H9 (cell line): Measurements from ENCODE around the gene TNFRSF4. TPM values are rescaled to one million over a fixed set of nuclear protein-coding genes. Genes with fewer than 3 reads are reported as not detected.

Experiments
- DNase-seq: peaks from one replicate; pipeline ENCODE4 v3.0.0-alpha.2; 2017
- H2AFZ ChIP-seq: one replicate; pipeline ENCODE4 v1.6.1; 2013; ENCODE audit warnings: mild to moderate bottlenecking, low read length, control low read depth, moderate library complexity
- H2AK5ac ChIP-seq: 2 replicates; pipeline ENCODE4 v1.6.1; 2013; ENCODE audit warnings: low read length, control low read depth, mixed read lengths; ENCODE audit not compliant: insufficient read length
- H2BK120ac ChIP-seq: one replicate; pipeline ENCODE4 v1.6.1; 2013; ENCODE audit warnings: low read depth, mild to moderate bottlenecking, low read length, control low read depth, inconsistent platforms; ENCODE audit not compliant: poor library complexity, severe bottlenecking
- H2BK12ac ChIP-seq: 2 replicates; pipeline ENCODE4 v1.6.1; 2013; ENCODE audit warnings: low read length, control low read depth, mixed read lengths, low read depth; ENCODE audit not compliant: insufficient read length
- H2BK15ac ChIP-seq: 2 replicates; pipeline ENCODE4 v1.6.1; 2013; ENCODE audit warnings: low read depth, low read length, control low read depth
- H2BK20ac ChIP-seq: one replicate; pipeline ENCODE4 v1.6.1; 2013; ENCODE audit warnings: low read depth, mild to moderate bottlenecking, low read length, control low read depth, inconsistent platforms; ENCODE audit not compliant: poor library complexity, severe bottlenecking
- H2BK5ac ChIP-seq: 2 replicates; pipeline ENCODE4 v1.6.1; 2013; ENCODE audit warnings: low read length, control low read depth, mixed read lengths; ENCODE audit not compliant: insufficient read length
- H3K14ac ChIP-seq: 2 replicates; pipeline ENCODE4 v1.6.1; 2013; ENCODE audit warnings: low read length, control low read depth; ENCODE audit not compliant: insufficient read depth
- H3K18ac ChIP-seq: 2 replicates; pipeline ENCODE4 v1.6.1; 2013; ENCODE audit warnings: low read depth, mild to moderate bottlenecking, mixed read lengths, low read length, control low read depth; ENCODE audit not compliant: insufficient read length
- H3K23ac ChIP-seq: 2 replicates; pipeline ENCODE4 v1.6.1; 2013; ENCODE audit warnings: low read length, control low read depth, mixed read lengths, low read depth; ENCODE audit not compliant: insufficient read length
- H3K23me2 ChIP-seq: 2 replicates; pipeline ENCODE4 v1.6.1; 2013; ENCODE audit warnings: low read depth, mild to moderate bottlenecking, mixed read lengths, low read length, control low read depth; ENCODE audit not compliant: insufficient read length, poor library complexity, severe bottlenecking
- H3K27ac ChIP-seq: 2 replicates; pipeline ENCODE4 v1.5.1; 2013; ENCODE audit warnings: low read length, control low read depth, mixed read lengths, low read depth; ENCODE audit not compliant: insufficient read length
- H3K27me3 ChIP-seq: 2 replicates; pipeline ENCODE4 v1.6.1; 2013; ENCODE audit warnings: low read length, control low read depth, inconsistent platforms; ENCODE audit not compliant: insufficient read depth
- H3K4ac ChIP-seq: 2 replicates; pipeline ENCODE4 v1.6.1; 2013; ENCODE audit warnings: low read depth, mild to moderate bottlenecking, control low read depth, inconsistent platforms, low read length, moderate library complexity
- H3K4me1 ChIP-seq: 2 replicates; pipeline ENCODE4 v1.6.1; 2013; ENCODE audit warnings: low read length, control low read depth, inconsistent platforms; ENCODE audit not compliant: insufficient read depth
- H3K4me2 ChIP-seq: 2 replicates; pipeline ENCODE4 v1.6.1; 2013; ENCODE audit warnings: low read length, control low read depth, mixed read lengths; ENCODE audit not compliant: insufficient read length, insufficient read depth
- H3K56ac ChIP-seq: 2 replicates; pipeline ENCODE4 v1.6.1; 2013; ENCODE audit warnings: low read depth, mild to moderate bottlenecking, mixed read lengths, low read length, control low read depth; ENCODE audit not compliant: insufficient read length
- H3K79me1 ChIP-seq: 2 replicates; pipeline ENCODE4 v1.6.1; 2013; ENCODE audit warnings: low read depth, mild to moderate bottlenecking, moderate library complexity, low read length, control low read depth, inconsistent platforms; ENCODE audit not compliant: insufficient read depth, poor library complexity, severe bottlenecking
- H3K79me2 ChIP-seq: 2 replicates; pipeline ENCODE4 v1.6.1; 2013; ENCODE audit warnings: low read length, control low read depth, inconsistent platforms; ENCODE audit not compliant: insufficient read depth
- H3K9ac ChIP-seq: 2 replicates; pipeline ENCODE4 v1.6.1; 2013; ENCODE audit warnings: low read length, control low read depth, mixed read lengths; ENCODE audit not compliant: insufficient read length; ENCODE audit errors: extremely low read depth
- H3K9me3 ChIP-seq: one replicate; pipeline ENCODE4 v1.6.1; 2013; ENCODE audit warnings: low read depth, low read length, inconsistent platforms; ENCODE audit not compliant: control insufficient read depth
- H3T11ph ChIP-seq: one replicate; pipeline ENCODE4 v1.6.1; 2013; ENCODE audit warnings: mild to moderate bottlenecking, low read length, control low read depth, inconsistent platforms
- H4K20me1 ChIP-seq: one replicate; pipeline ENCODE4 v1.6.1; 2013; ENCODE audit not compliant: control insufficient read depth, insufficient read length, insufficient read depth
- H4K5ac ChIP-seq: 2 replicates; pipeline ENCODE4 v1.6.1; 2013; ENCODE audit warnings: low read depth, mild to moderate bottlenecking, mixed read lengths, low read length, control low read depth; ENCODE audit not compliant: insufficient read length
- H4K8ac ChIP-seq: replicated peaks from 2 replicates; pipeline ENCODE4 v1.6.1; 2013; ENCODE audit warnings: low read length, control low read depth, mixed read lengths, low read depth; ENCODE audit not compliant: insufficient read length
- H4K91ac ChIP-seq: 2 replicates; pipeline ENCODE4 v1.6.1; 2013; ENCODE audit warnings: low read depth, mild to moderate bottlenecking, moderate library complexity, mixed read lengths, low read length, control low read depth; ENCODE audit not compliant: insufficient read length
- H3K27ac Mint-ChIP-seq, 3 experiments: 2 replicates in 2 of 3; 3 replicates in 1 of 3; pipeline ENCODE4 v1.8.0; 2020 to 2021; ENCODE audit warnings: mixed read lengths in 3 of 3, mild to moderate bottlenecking in 1 of 3, moderate library complexity in 1 of 3
- H3K27me3 Mint-ChIP-seq: 2 replicates; pipeline ENCODE4 v1.8.0; 2021; ENCODE audit warnings: low read depth, mild to moderate bottlenecking, moderate library complexity, mixed read lengths
- H3K36me3 Mint-ChIP-seq, 3 experiments: 2 replicates in 2 of 3; 3 replicates in 1 of 3; pipeline ENCODE4 v1.8.0; 2020 to 2021; ENCODE audit warnings: low read depth in 3 of 3, mixed read lengths in 3 of 3; ENCODE audit not compliant: insufficient read depth in 1 of 3
- H3K4me1 Mint-ChIP-seq, 2 experiments: 2 replicates each; pipeline ENCODE4 v1.8.0; 2020; ENCODE audit warnings: mixed read lengths in 2 of 2
- H3K4me3 Mint-ChIP-seq, 2 experiments: 2 replicates in 1 of 2; 3 replicates in 1 of 2; pipeline ENCODE4 v1.8.0; 2020 to 2021; ENCODE audit warnings: mild to moderate bottlenecking in 2 of 2, mixed read lengths in 2 of 2, moderate library complexity in 1 of 2
- H3K9me3 Mint-ChIP-seq, 2 experiments: 2 replicates in 1 of 2; 3 replicates in 1 of 2; pipeline ENCODE4 v1.8.0; 2020; ENCODE audit warnings: mild to moderate bottlenecking in 2 of 2, mixed read lengths in 2 of 2, moderate library complexity in 1 of 2
- CTCF ChIP-seq: fragments of 200-600 bp; sonication (generic); conservative IDR thresholded peaks from 3 replicates; pipeline ENCODE4 v1.8.0; 2021; ENCODE audit warnings: antibody characterized with exemption, mild to moderate bottlenecking
- WGBS: extraction: QIAGEN DNeasy Blood & Tissue Kit; methylation state at CpG from one replicate; pipeline ENCODE4 v1.1.7; 2013; ENCODE audit warnings: missing lambda C conversion rate, low lambda C conversion rate, mixed read lengths; ENCODE audit not compliant: insufficient read length; ENCODE audit errors: extremely low coverage; 5-methylcytosine and 5-hydroxymethylcytosine counted together
- total RNA-seq: library from RNA; stranded (reverse); gene quantifications from 2 replicates; pipeline ENCODE4 v1.2.1, GENCODE V29; 2021

Gene TNFRSF4
- total RNA-seq, 1 experiment from 2014 or later: 0.24 TPM

DNA sequence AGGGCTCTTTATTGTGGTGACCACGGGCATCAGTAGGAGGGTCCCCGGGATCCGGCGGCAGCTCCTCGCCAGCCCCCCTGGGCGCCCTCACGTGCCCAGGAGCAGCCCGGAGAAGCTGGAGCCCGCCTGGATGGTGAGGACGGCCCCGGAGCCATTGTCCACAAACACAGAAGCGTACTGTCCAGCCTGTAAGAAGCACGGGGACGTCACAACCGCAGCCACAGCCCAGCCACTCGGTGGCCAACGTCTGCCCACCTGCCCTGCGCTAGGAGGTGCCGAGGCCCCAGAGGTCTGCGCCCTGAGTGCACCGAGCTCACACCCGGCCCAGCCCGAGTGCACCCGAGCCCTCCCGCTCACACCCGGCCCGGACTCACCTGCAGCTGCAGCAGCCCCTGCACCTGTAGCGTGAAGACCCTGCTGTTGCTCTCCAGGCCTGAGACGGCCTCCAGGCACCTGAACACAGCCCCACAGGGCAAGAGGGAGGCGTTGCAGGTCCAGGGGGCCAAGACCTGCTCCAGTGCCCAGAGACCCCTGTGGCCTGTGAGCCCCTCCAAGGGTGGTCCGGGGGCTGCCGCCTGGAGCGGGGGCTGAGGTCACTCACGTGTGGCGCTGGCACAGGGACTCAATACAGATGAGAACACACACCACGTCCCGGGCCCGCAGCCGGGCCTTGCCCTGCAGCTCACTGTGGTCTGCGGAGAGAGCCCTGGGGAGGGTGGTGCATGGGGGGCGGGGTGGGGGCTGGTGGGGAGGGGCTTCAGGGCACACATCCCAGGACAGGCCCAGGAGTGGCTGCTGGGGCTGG lies 28.7 kb upstream of the TNFRSF4 start:
- no CpG with 5 or more reads among the region's 41 CpGs for WGBS
- H3K36me3 Mint-ChIP-seq: no peaks in the 10 kb centered on the region
- peaks cover 0 to 6% of the 10 kb centered on the region in 2 experiments; a peak in 2 of 4 replicates for H3K4me1 Mint-ChIP-seq
- Histone ChIP-seq H3K79me1 (no peaks in the 10 kb centered on the region), H4K8ac (no peak overlapping the region), H3K9ac (no peak overlapping the region), H3K79me2 (no peaks in the 10 kb centered on the region), H3K4me2 (no peak overlapping the region), H2BK12ac (no peak overlapping the region), H3T11ph (no peak overlapping the region), H3K18ac (no peak overlapping the region), H2BK5ac (no peak overlapping the region), H3K14ac (no peak overlapping the region), H4K20me1 (no peaks in the 10 kb centered on the region), H3K27ac (no peak overlapping the region), H3K9me3 (no peaks in the 10 kb centered on the region), H2AFZ (no peak overlapping the region), H4K5ac (no peak overlapping the region), H3K23ac (no peak overlapping the region), H3K23me2 (no peaks in the 10 kb centered on the region), H2BK20ac (no peak overlapping the region), H2BK120ac (no peak overlapping the region), H2AK5ac (no peak overlapping the region), H4K91ac (no peak overlapping the region), H2BK15ac (no peak overlapping the region), H3K27me3 (no peaks in the 10 kb centered on the region), H3K4ac (no peak overlapping the region), H3K4me1 (no peaks in the 10 kb centered on the region), H3K56ac (no peak overlapping the region)
- H3K27me3 Mint-ChIP-seq: peaks cover 12% of the 10 kb centered on the region
- no peak for TF ChIP-seq CTCF
- H3K27ac Mint-ChIP-seq: no peak overlapping the region
- no peaks in the 10 kb centered on the region for H3K9me3 Mint-ChIP-seq
- DNase-seq: no peak
- H3K4me3 Mint-ChIP-seq: no peak overlapping the region
